Central memory CD8-positive, alpha-beta T cell (primary cell): ENCODE data around the gene POFUT2.

Source experiments
- ATAC-seq: fragments of 150-1000 bp; cut with Tn5 transposase; replicated peaks from 2 replicates; pipeline ENCODE4 v1.10.0; 2022; ENCODE audit warnings: mild to moderate bottlenecking, moderate FRiP score, moderate number of reproducible peaks; ENCODE audit not compliant: poor library complexity, severe bottlenecking; ENCODE audit errors: extremely low read depth
- DNase-seq, 2 donors: peaks; one replicate each; pipeline ENCODE4 v3.0.0; 2021; ENCODE audit warnings: low spot score in 2 of 2
- H3K27ac Mint-ChIP-seq: one replicate; pipeline ENCODE4 v1.8.0; 2022; ENCODE audit warnings: low read depth, mild to moderate bottlenecking, moderate library complexity, mixed read lengths
- H3K27me3 Mint-ChIP-seq: one replicate; pipeline ENCODE4 v1.8.0; 2022; ENCODE audit warnings: mixed read lengths
- H3K36me3 Mint-ChIP-seq: one replicate; pipeline ENCODE4 v1.8.0; 2022; ENCODE audit warnings: mild to moderate bottlenecking, moderate library complexity, mixed read lengths; ENCODE audit not compliant: insufficient read depth
- H3K4me1 Mint-ChIP-seq: one replicate; pipeline ENCODE4 v1.8.0; 2022; ENCODE audit warnings: mixed read lengths
- H3K4me3 Mint-ChIP-seq: one replicate; pipeline ENCODE4 v1.8.0; 2022; ENCODE audit warnings: mild to moderate bottlenecking, moderate library complexity, mixed read lengths
- H3K9me3 Mint-ChIP-seq: one replicate; pipeline ENCODE4 v1.8.0; 2022; ENCODE audit warnings: mixed read lengths

POFUT2 gene

GRCh38 chr21:45294509-45295291 is 7.0 kb upstream of the POFUT2 start:
- H3K27ac Mint-ChIP-seq, result no peak overlapping the region
- H3K4me1 Mint-ChIP-seq, result peaks cover 11% of the 10 kb centered on the region
- no peaks in the 10 kb centered on the region for H3K36me3 Mint-ChIP-seq
- no peak overlapping the region for H3K4me3 Mint-ChIP-seq
- no peaks in the 10 kb centered on the region for H3K9me3 Mint-ChIP-seq
- no peak for ATAC-seq
- peak in 1 of 2 donors; percentile 11 for DNase-seq
- H3K27me3 Mint-ChIP-seq, result no peaks in the 10 kb centered on the region

GRCh38 chr21:45293726-45294401 is 6.2 kb upstream of the POFUT2 start:
- Mint-ChIP-seq H3K36me3 (no peaks in the 10 kb centered on the region), H3K4me1 (peaks cover 11% of the 10 kb centered on the region)
- ATAC-seq, result no peak

GRCh38 chr21:45293220-45293725 is 5.6 kb upstream of the POFUT2 start:
- Mint-ChIP-seq H3K4me1 (peaks cover 11% of the 10 kb centered on the region), H3K4me3 (no peak overlapping the region), H3K9me3 (no peaks in the 10 kb centered on the region), H3K27ac (peak overlapping the region; percentile 35), H3K27me3 (no peaks in the 10 kb centered on the region), H3K36me3 (no peaks in the 10 kb centered on the region)
- ATAC-seq (no peak), DNase-seq (peak in 1 of 2 donors; percentile 13)

More at GRCh38 chr21:45293726-45294401, 6.2 kb upstream of the POFUT2 start:
- no peaks in the 10 kb centered on the region for H3K27me3 Mint-ChIP-seq
- H3K4me3 Mint-ChIP-seq, result no peak overlapping the region
- H3K9me3 Mint-ChIP-seq, result no peaks in the 10 kb centered on the region
- H3K27ac Mint-ChIP-seq, result no peak overlapping the region
- DNase-seq, result no peak

- ATAC-seq (no peak), DNase-seq (peak; percentile 40 to 48)
- Mint-ChIP-seq H3K4me3 (peak overlapping the region; percentile 41), H3K9me3 (no peaks in the 10 kb centered on the region), H3K27me3 (no peaks in the 10 kb centered on the region), H3K36me3 (peaks cover 4% of the 10 kb centered on the region), H3K27ac (peak overlapping the region; percentile 35), H3K4me1 (peaks cover 11% of the 10 kb centered on the region)
These were observed 4.9 kb upstream of the POFUT2 start for GRCh38 chr21:45292399-45293219.

GRCh38 chr21:45291613-45292398 is 4.1 kb upstream of the POFUT2 start:
- DNase-seq, result peak in 1 of 2 donors; percentile 10
- ATAC-seq, result no peak
- H3K4me3 Mint-ChIP-seq, result no peak overlapping the region
- H3K9me3 Mint-ChIP-seq, result no peaks in the 10 kb centered on the region
- H3K36me3 Mint-ChIP-seq, result peaks cover 6% of the 10 kb centered on the region
- H3K27me3 Mint-ChIP-seq, result no peaks in the 10 kb centered on the region
- peak overlapping the region; percentile 35 for H3K27ac Mint-ChIP-seq
- H3K4me1 Mint-ChIP-seq, result peaks cover 11% of the 10 kb centered on the region

GRCh38 chr21:45290948-45291612 is 3.4 kb upstream of the POFUT2 start:
- Mint-ChIP-seq H3K36me3 (peaks cover 6% of the 10 kb centered on the region), H3K9me3 (no peaks in the 10 kb centered on the region), H3K4me1 (peaks cover 11% of the 10 kb centered on the region), H3K4me3 (no peak overlapping the region), H3K27me3 (no peaks in the 10 kb centered on the region), H3K27ac (no peak overlapping the region)
- DNase-seq (peak in 1 of 2 donors; percentile 8), ATAC-seq (no peak)

- no peak for DNase-seq
- H3K9me3 Mint-ChIP-seq, result no peaks in the 10 kb centered on the region
- H3K4me1 Mint-ChIP-seq, result peaks cover 21% of the 10 kb centered on the region
- H3K27ac Mint-ChIP-seq, result no peak overlapping the region
- no peaks in the 10 kb centered on the region for H3K27me3 Mint-ChIP-seq
- H3K36me3 Mint-ChIP-seq, result peaks cover 14% of the 10 kb centered on the region
- no peak overlapping the region for H3K4me3 Mint-ChIP-seq
- no peak for ATAC-seq
These were observed 2.2 kb upstream of the POFUT2 start for GRCh38 chr21:45289655-45290515.

- Mint-ChIP-seq H3K36me3 (peaks cover 14% of the 10 kb centered on the region), H3K27me3 (no peaks in the 10 kb centered on the region), H3K9me3 (no peaks in the 10 kb centered on the region), H3K4me3 (peak overlapping the region; percentile 9), H3K27ac (no peak overlapping the region), H3K4me1 (peaks cover 23% of the 10 kb centered on the region)
- ATAC-seq (no peak), DNase-seq (no peak)
These were observed 1.4 kb upstream of the POFUT2 start for GRCh38 chr21:45289134-45289533.

GRCh38 chr21:45288441-45288841 is 746 bp upstream of the POFUT2 start:
- Mint-ChIP-seq H3K4me1 (peaks cover 23% of the 10 kb centered on the region), H3K4me3 (peak overlapping the region; percentile 9), H3K36me3 (peaks cover 16% of the 10 kb centered on the region), H3K27ac (no peak overlapping the region), H3K27me3 (no peaks in the 10 kb centered on the region), H3K9me3 (no peaks in the 10 kb centered on the region)
- ATAC-seq (no peak), DNase-seq (no peak)

- no peak for ATAC-seq
- Mint-ChIP-seq H3K27ac (no peak overlapping the region), H3K4me1 (peaks cover 12% of the 10 kb centered on the region), H3K9me3 (no peaks in the 10 kb centered on the region), H3K36me3 (peaks cover 19% of the 10 kb centered on the region), H3K4me3 (peak overlapping the region; percentile 85), H3K27me3 (no peaks in the 10 kb centered on the region)
- DNase-seq, result no peak
These were observed 841 bp downstream of the POFUT2 start for GRCh38 chr21:45286671-45287437.
